HL-60 (cell line): ENCODE measurements around the gene LAMC3.

Experiments used
- CTCF ChIP-seq: IDR thresholded peaks from one replicate; pipeline ENCODE4 v1.5.1; 2011; ENCODE audit warnings: low read length, control low read depth, inconsistent platforms; ENCODE audit not compliant: insufficient read depth
- GABPA ChIP-seq: IDR thresholded peaks from 2 replicates; pipeline ENCODE4 v1.6.1; 2012; ENCODE audit warnings: low read depth
- POLR2AphosphoS5 ChIP-seq: IDR thresholded peaks from 2 replicates; pipeline ENCODE4 v1.6.1; 2012; ENCODE audit warnings: low read depth
- TF ChIP-seq, protein P1 (sequence below): IDR thresholded peaks from 2 replicates; pipeline ENCODE4 v1.6.1; 2012; ENCODE audit warnings: low read depth; ENCODE audit not compliant: insufficient replicate concordance

- TF ChIP-seq CTCF (no peak), POLR2AphosphoS5 (no peak), GABPA (no peak)
- TF ChIP-seq, protein P1, sequence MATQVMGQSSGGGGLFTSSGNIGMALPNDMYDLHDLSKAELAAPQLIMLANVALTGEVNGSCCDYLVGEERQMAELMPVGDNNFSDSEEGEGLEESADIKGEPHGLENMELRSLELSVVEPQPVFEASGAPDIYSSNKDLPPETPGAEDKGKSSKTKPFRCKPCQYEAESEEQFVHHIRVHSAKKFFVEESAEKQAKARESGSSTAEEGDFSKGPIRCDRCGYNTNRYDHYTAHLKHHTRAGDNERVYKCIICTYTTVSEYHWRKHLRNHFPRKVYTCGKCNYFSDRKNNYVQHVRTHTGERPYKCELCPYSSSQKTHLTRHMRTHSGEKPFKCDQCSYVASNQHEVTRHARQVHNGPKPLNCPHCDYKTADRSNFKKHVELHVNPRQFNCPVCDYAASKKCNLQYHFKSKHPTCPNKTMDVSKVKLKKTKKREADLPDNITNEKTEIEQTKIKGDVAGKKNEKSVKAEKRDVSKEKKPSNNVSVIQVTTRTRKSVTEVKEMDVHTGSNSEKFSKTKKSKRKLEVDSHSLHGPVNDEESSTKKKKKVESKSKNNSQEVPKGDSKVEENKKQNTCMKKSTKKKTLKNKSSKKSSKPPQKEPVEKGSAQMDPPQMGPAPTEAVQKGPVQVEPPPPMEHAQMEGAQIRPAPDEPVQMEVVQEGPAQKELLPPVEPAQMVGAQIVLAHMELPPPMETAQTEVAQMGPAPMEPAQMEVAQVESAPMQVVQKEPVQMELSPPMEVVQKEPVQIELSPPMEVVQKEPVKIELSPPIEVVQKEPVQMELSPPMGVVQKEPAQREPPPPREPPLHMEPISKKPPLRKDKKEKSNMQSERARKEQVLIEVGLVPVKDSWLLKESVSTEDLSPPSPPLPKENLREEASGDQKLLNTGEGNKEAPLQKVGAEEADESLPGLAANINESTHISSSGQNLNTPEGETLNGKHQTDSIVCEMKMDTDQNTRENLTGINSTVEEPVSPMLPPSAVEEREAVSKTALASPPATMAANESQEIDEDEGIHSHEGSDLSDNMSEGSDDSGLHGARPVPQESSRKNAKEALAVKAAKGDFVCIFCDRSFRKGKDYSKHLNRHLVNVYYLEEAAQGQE = no peak
Measured at GRCh38 chr9:131072107-131072870, 63.3 kb downstream of the LAMC3 start.
